ENCODE measurements around the gene AFF1.
"Not testable (repeated sequence)": the region's sequence is repeated elsewhere in the genome, so short reads cannot be mapped to it uniquely, and the experiment has no call there.

The AFF1 gene

GRCh38 chr4:86994686-86995085 lies 59.9 kb downstream of the AFF1 start:
- Histone ChIP-seq H4K20me1 (ENCODE audit: low read depth, low read length) (no peaks in the 10 kb centered on the region), H3K36me3 (ENCODE audit: low read length) (no peaks in the 10 kb centered on the region), H3K9me3 (ENCODE audit: insufficient read depth, low read length) (no peaks in the 10 kb centered on the region), H3K79me2 (ENCODE audit: insufficient read depth, low read length) (no peaks in the 10 kb centered on the region), H3F3A (ENCODE audit: insufficient read depth) (no peaks in the 10 kb centered on the region), H3K27me3 (ENCODE audit: low read length) (no peaks in the 10 kb centered on the region), H3K9me2 (replicated peaks; ENCODE audit: insufficient read depth, low read length) (no peaks in the 10 kb centered on the region), H2AFZ (ENCODE audit: low read depth, low read length, severe bottlenecking) (no peak overlapping the region), H3K9ac (ENCODE audit: low read length) (no peak overlapping the region), H3K27ac (ENCODE audit: low read depth, low read length) (no peak overlapping the region), H3K4me2 (ENCODE audit: low read depth, low read length, poor library complexity, severe bottlenecking) (no peak overlapping the region), H3K4me3 (ENCODE audit: insufficient read depth, low read length, poor library complexity, severe bottlenecking) (no peak overlapping the region)
- no peak for TF ChIP-seq EZH2phosphoT487 (conservative IDR thresholded peaks at IDR 0.05; ENCODE audit: low read length)
- TF ChIP-seq, protein P1, sequence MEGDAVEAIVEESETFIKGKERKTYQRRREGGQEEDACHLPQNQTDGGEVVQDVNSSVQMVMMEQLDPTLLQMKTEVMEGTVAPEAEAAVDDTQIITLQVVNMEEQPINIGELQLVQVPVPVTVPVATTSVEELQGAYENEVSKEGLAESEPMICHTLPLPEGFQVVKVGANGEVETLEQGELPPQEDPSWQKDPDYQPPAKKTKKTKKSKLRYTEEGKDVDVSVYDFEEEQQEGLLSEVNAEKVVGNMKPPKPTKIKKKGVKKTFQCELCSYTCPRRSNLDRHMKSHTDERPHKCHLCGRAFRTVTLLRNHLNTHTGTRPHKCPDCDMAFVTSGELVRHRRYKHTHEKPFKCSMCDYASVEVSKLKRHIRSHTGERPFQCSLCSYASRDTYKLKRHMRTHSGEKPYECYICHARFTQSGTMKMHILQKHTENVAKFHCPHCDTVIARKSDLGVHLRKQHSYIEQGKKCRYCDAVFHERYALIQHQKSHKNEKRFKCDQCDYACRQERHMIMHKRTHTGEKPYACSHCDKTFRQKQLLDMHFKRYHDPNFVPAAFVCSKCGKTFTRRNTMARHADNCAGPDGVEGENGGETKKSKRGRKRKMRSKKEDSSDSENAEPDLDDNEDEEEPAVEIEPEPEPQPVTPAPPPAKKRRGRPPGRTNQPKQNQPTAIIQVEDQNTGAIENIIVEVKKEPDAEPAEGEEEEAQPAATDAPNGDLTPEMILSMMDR (IDR thresholded peaks at IDR 0.05; ENCODE audit: insufficient read depth, low read length, poor library complexity, severe bottlenecking): no peak

- H3K4me3 ChIP-seq (ENCODE audit: insufficient read depth, low read length, poor library complexity, severe bottlenecking); H3K79me2 ChIP-seq (ENCODE audit: insufficient read depth, low read length); H3K9ac ChIP-seq (ENCODE audit: low read length): not testable (repeated sequence)
These were observed 61.7 kb downstream of the AFF1 start for GRCh38 chr4:86996510-86996909.

GRCh38 chr4:86999136-86999643 lies 64.4 kb downstream of the AFF1 start:
- no peak for TF ChIP-seq EZH2phosphoT487 (conservative IDR thresholded peaks at IDR 0.05; ENCODE audit: low read length)
- TF ChIP-seq, protein P1 (IDR thresholded peaks at IDR 0.05; ENCODE audit: insufficient read depth, low read length, poor library complexity, severe bottlenecking): no peak
- H3K9me3 ChIP-seq (ENCODE audit: insufficient read depth, low read length): no peaks in the 10 kb centered on the region
- H3K9ac ChIP-seq (ENCODE audit: low read length): no peak overlapping the region
- no peaks in the 10 kb centered on the region for H3K36me3 ChIP-seq (ENCODE audit: low read length)
- H3K4me3 ChIP-seq (ENCODE audit: insufficient read depth, low read length, poor library complexity, severe bottlenecking): no peak overlapping the region
- no peak overlapping the region for H2AFZ ChIP-seq (ENCODE audit: low read depth, low read length, severe bottlenecking)
- no peak overlapping the region for H3K4me2 ChIP-seq (ENCODE audit: low read depth, low read length, poor library complexity, severe bottlenecking)
- H3K27me3 ChIP-seq (ENCODE audit: low read length): no peaks in the 10 kb centered on the region
- H3K79me2 ChIP-seq (ENCODE audit: insufficient read depth, low read length): no peaks in the 10 kb centered on the region
- H3K9me2 ChIP-seq (replicated peaks; ENCODE audit: insufficient read depth, low read length): no peaks in the 10 kb centered on the region
- no peak overlapping the region for H3K27ac ChIP-seq (ENCODE audit: low read depth, low read length)
- no peaks in the 10 kb centered on the region for H4K20me1 ChIP-seq (ENCODE audit: low read depth, low read length)
- no peaks in the 10 kb centered on the region for H3F3A ChIP-seq (ENCODE audit: insufficient read depth)

More at GRCh38 chr4:86996510-86996909, 61.7 kb downstream of the AFF1 start:
- H4K20me1 ChIP-seq (ENCODE audit: low read depth, low read length); H2AFZ ChIP-seq (ENCODE audit: low read depth, low read length, severe bottlenecking); H3K4me2 ChIP-seq (ENCODE audit: low read depth, low read length, poor library complexity, severe bottlenecking); H3K36me3 ChIP-seq (ENCODE audit: low read length); H3K9me3 ChIP-seq (ENCODE audit: insufficient read depth, low read length); H3K9me2 ChIP-seq (replicated peaks; ENCODE audit: insufficient read depth, low read length); H3K27ac ChIP-seq (ENCODE audit: low read depth, low read length); H3F3A ChIP-seq (ENCODE audit: insufficient read depth); H3K27me3 ChIP-seq (ENCODE audit: low read length): not testable (repeated sequence)

DNA sequence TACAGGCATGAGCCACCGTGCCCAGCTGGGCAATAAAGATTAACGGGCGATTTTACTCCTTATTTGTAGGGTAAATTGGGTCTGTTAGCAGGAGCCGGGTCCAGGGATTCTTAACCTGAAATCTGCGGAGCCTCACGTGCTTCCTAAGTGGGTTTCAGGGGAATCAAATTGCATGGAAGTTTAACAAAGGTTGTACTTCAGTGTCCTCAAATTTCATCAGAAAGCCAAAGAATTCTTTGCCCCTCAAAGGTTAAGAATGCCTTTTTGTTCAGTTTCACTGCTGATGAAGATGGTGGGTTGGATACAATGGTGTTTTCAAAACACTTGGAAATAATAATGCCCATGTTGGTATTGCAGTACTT lies 67.9 kb downstream of the AFF1 start:
- no peak overlapping the region for H3K9ac ChIP-seq (ENCODE audit: low read length)
- H2AFZ ChIP-seq (ENCODE audit: low read depth, low read length, severe bottlenecking): no peak overlapping the region
- H3F3A ChIP-seq (ENCODE audit: insufficient read depth): no peaks in the 10 kb centered on the region
- no peaks in the 10 kb centered on the region for H3K27me3 ChIP-seq (ENCODE audit: low read length)
- no peaks in the 10 kb centered on the region for H3K9me2 ChIP-seq (replicated peaks; ENCODE audit: insufficient read depth, low read length)
- TF ChIP-seq EZH2phosphoT487 (conservative IDR thresholded peaks at IDR 0.05; ENCODE audit: low read length): no peak
- TF ChIP-seq, protein P1 (IDR thresholded peaks at IDR 0.05; ENCODE audit: insufficient read depth, low read length, poor library complexity, severe bottlenecking): no peak
- H3K4me2 ChIP-seq (ENCODE audit: low read depth, low read length, poor library complexity, severe bottlenecking): no peak overlapping the region
- H3K27ac ChIP-seq (ENCODE audit: low read depth, low read length): no peak overlapping the region
- H3K79me2 ChIP-seq (ENCODE audit: insufficient read depth, low read length): no peaks in the 10 kb centered on the region
- H3K4me3 ChIP-seq (ENCODE audit: insufficient read depth, low read length, poor library complexity, severe bottlenecking): no peak overlapping the region
- H3K36me3 ChIP-seq (ENCODE audit: low read length): no peaks in the 10 kb centered on the region
- H4K20me1 ChIP-seq (ENCODE audit: low read depth, low read length): no peaks in the 10 kb centered on the region
- no peaks in the 10 kb centered on the region for H3K9me3 ChIP-seq (ENCODE audit: insufficient read depth, low read length)
